Endothelial cell of hepatic sinusoid (primary cell): ENCODE results near the gene IKBKG.
"Not testable (repeated sequence)": the region's sequence is repeated elsewhere in the genome, so short reads cannot be mapped to it uniquely, and the experiment has no call there.

Source experiments
- in situ Hi-C: cut with HindIII; loops from 2 replicates; pipeline ENCODE4 v1.10.0; 2017; ENCODE audit warnings: low sequenced_read_pairs

The IKBKG gene

GRCh38 chrX:154525606-154526490 is 21.6 kb upstream of the IKBKG start:
- in situ Hi-C loops = no loop called here

GRCh38 chrX:154526901-154527675 is 20.3 kb upstream of the IKBKG start:
- in situ Hi-C loops = no loop called here

GRCh38 chrX:154529206-154529612 is 18.2 kb upstream of the IKBKG start:
- in situ Hi-C loops = no loop called here

GRCh38 chrX:154530286-154530685 is 17.1 kb upstream of the IKBKG start:
- in situ Hi-C loops = no loop called here

- in situ Hi-C loops = no loop called here
These were observed 15.8 kb upstream of the IKBKG start for GRCh38 chrX:154531626-154532025.

- in situ Hi-C loops = no loop called here
These were observed 14.7 kb upstream of the IKBKG start for GRCh38 chrX:154532690-154533089.

- in situ Hi-C loops = no loop called here
These were observed 12.7 kb upstream of the IKBKG start for GRCh38 chrX:154534526-154535322.

GRCh38 chrX:154535892-154536291 is 11.5 kb upstream of the IKBKG start:
- in situ Hi-C loops = no loop called here

GRCh38 chrX:154539077-154539476 is 8.3 kb upstream of the IKBKG start:
- in situ Hi-C loops = no loop called here

- in situ Hi-C loops = not testable (repeated sequence)
These were observed 7.1 kb upstream of the IKBKG start for GRCh38 chrX:154540365-154540764.

GRCh38 chrX:154540897-154541535 is 6.4 kb upstream of the IKBKG start:
- in situ Hi-C loops = no loop called here

GRCh38 chrX:154541589-154541895 is 5.9 kb upstream of the IKBKG start:
- in situ Hi-C loops = no loop called here

GRCh38 chrX:154541896-154542722 is 5.3 kb upstream of the IKBKG start:
- in situ Hi-C loops = no loop called here

- in situ Hi-C loops = no loop called here
These were observed 4.5 kb upstream of the IKBKG start for GRCh38 chrX:154542723-154543424.

- in situ Hi-C loops = no loop called here
These were observed 1.6 kb upstream of the IKBKG start for GRCh38 chrX:154545673-154546274.

GRCh38 chrX:154546354-154547244 is 821 bp upstream of the IKBKG start, which contains the start of gene G6PD:
TSS of gene G6PD (minus strand) at chrX:154546846. CDS start at chrX:154546155, 691 bp downstream.
- in situ Hi-C loops = no loop called here

GRCh38 chrX:154548028-154548316 is 552 bp downstream of the IKBKG start:
- in situ Hi-C loops = no loop called here

- in situ Hi-C loops = no loop called here
These were observed 2.3 kb downstream of the IKBKG start for GRCh38 chrX:154549766-154550165.
